Measurements from ENCODE around the gene ZNF804B.
"Not testable (repeated sequence)": the region's sequence is repeated elsewhere in the genome, so short reads cannot be mapped to it uniquely, and the experiment has no call there.

ZNF804B gene

GRCh38 chr7:89133819-89134218 lies 374.3 kb downstream of the ZNF804B start:
- no peaks in the 10 kb centered on the region for H3K4me1 Mint-ChIP-seq (ENCODE audit: low read depth)
- no peak for DNase-seq
- H3K36me3 Mint-ChIP-seq (ENCODE audit: low read depth): no peaks in the 10 kb centered on the region
- peaks cover 14% of the 10 kb centered on the region for H3K9me3 Mint-ChIP-seq
- H3K4me3 Mint-ChIP-seq: no peak overlapping the region
- H3K27me3 Mint-ChIP-seq: no peaks in the 10 kb centered on the region
- no peak overlapping the region for H3K27ac Mint-ChIP-seq

GRCh38 chr7:89145801-89146200 lies 386.3 kb downstream of the ZNF804B start:
- no peaks in the 10 kb centered on the region for H3K36me3 Mint-ChIP-seq (ENCODE audit: low read depth)
- peaks cover 6% of the 10 kb centered on the region for H3K9me3 Mint-ChIP-seq
- H3K27ac Mint-ChIP-seq: no peak overlapping the region
- no peak overlapping the region for H3K4me3 Mint-ChIP-seq
- no peaks in the 10 kb centered on the region for H3K4me1 Mint-ChIP-seq (ENCODE audit: low read depth)
- no peak for DNase-seq
- H3K27me3 Mint-ChIP-seq: no peaks in the 10 kb centered on the region

- H3K4me1 Mint-ChIP-seq (ENCODE audit: low read depth): no peaks in the 10 kb centered on the region
- no peaks in the 10 kb centered on the region for H3K27me3 Mint-ChIP-seq
- H3K4me3 Mint-ChIP-seq: no peak overlapping the region
- H3K9me3 Mint-ChIP-seq: no peaks in the 10 kb centered on the region
- no peak overlapping the region for H3K27ac Mint-ChIP-seq
- DNase-seq: no peak
- no peaks in the 10 kb centered on the region for H3K36me3 Mint-ChIP-seq (ENCODE audit: low read depth)
Measured at GRCh38 chr7:89160107-89160506, 400.6 kb downstream of the ZNF804B start.

- H3K27me3 Mint-ChIP-seq: no peaks in the 10 kb centered on the region
- no peak overlapping the region for H3K4me3 Mint-ChIP-seq
- H3K9me3 Mint-ChIP-seq: peaks cover 2% of the 10 kb centered on the region
- no peaks in the 10 kb centered on the region for H3K36me3 Mint-ChIP-seq (ENCODE audit: low read depth)
- H3K4me1 Mint-ChIP-seq (ENCODE audit: low read depth): no peaks in the 10 kb centered on the region
- no peak for DNase-seq
- H3K27ac Mint-ChIP-seq: no peak overlapping the region
Measured at GRCh38 chr7:89165421-89165820, 405.9 kb downstream of the ZNF804B start.

GRCh38 chr7:89170628-89171027 lies 411.1 kb downstream of the ZNF804B start:
- H3K27me3 Mint-ChIP-seq: no peaks in the 10 kb centered on the region
- DNase-seq: no peak
- peaks cover 16% of the 10 kb centered on the region for H3K9me3 Mint-ChIP-seq
- no peaks in the 10 kb centered on the region for H3K36me3 Mint-ChIP-seq (ENCODE audit: low read depth)
- no peak overlapping the region for H3K27ac Mint-ChIP-seq
- no peak overlapping the region for H3K4me3 Mint-ChIP-seq
- no peaks in the 10 kb centered on the region for H3K4me1 Mint-ChIP-seq (ENCODE audit: low read depth)

- H3K27ac Mint-ChIP-seq: no peak overlapping the region
- no peak overlapping the region for H3K4me3 Mint-ChIP-seq
- DNase-seq: no peak
- no peaks in the 10 kb centered on the region for H3K27me3 Mint-ChIP-seq
- peaks cover 13% of the 10 kb centered on the region for H3K9me3 Mint-ChIP-seq
- H3K4me1 Mint-ChIP-seq (ENCODE audit: low read depth): no peaks in the 10 kb centered on the region
- no peaks in the 10 kb centered on the region for H3K36me3 Mint-ChIP-seq (ENCODE audit: low read depth)
Measured at GRCh38 chr7:89182116-89182515, 422.6 kb downstream of the ZNF804B start.

- H3K36me3 Mint-ChIP-seq (ENCODE audit: low read depth): no peaks in the 10 kb centered on the region
- H3K27ac Mint-ChIP-seq: no peak overlapping the region
- H3K4me1 Mint-ChIP-seq (ENCODE audit: low read depth): no peaks in the 10 kb centered on the region
- no peak for DNase-seq
- H3K9me3 Mint-ChIP-seq: peaks cover 10% of the 10 kb centered on the region
- no peak overlapping the region for H3K4me3 Mint-ChIP-seq
- H3K27me3 Mint-ChIP-seq: no peaks in the 10 kb centered on the region
Measured at GRCh38 chr7:89183712-89184111, 424.2 kb downstream of the ZNF804B start.

GRCh38 chr7:89200758-89201157 lies 441.3 kb downstream of the ZNF804B start:
- no peaks in the 10 kb centered on the region for H3K36me3 Mint-ChIP-seq (ENCODE audit: low read depth)
- no peaks in the 10 kb centered on the region for H3K9me3 Mint-ChIP-seq
- no peaks in the 10 kb centered on the region for H3K27me3 Mint-ChIP-seq
- no peak overlapping the region for H3K27ac Mint-ChIP-seq
- H3K4me3 Mint-ChIP-seq: no peak overlapping the region
- no peaks in the 10 kb centered on the region for H3K4me1 Mint-ChIP-seq (ENCODE audit: low read depth)
- no peak for DNase-seq

- H3K27me3 Mint-ChIP-seq: no peaks in the 10 kb centered on the region
- no peak overlapping the region for H3K27ac Mint-ChIP-seq
- H3K36me3 Mint-ChIP-seq (ENCODE audit: low read depth): no peaks in the 10 kb centered on the region
- peaks cover 6% of the 10 kb centered on the region for H3K9me3 Mint-ChIP-seq
- H3K4me3 Mint-ChIP-seq: no peak overlapping the region
- DNase-seq: no peak
- H3K4me1 Mint-ChIP-seq (ENCODE audit: low read depth): no peaks in the 10 kb centered on the region
Measured at GRCh38 chr7:89223900-89224395, 464.4 kb downstream of the ZNF804B start.

- not testable (repeated sequence) for H3K9me3 Mint-ChIP-seq; H3K4me1 Mint-ChIP-seq (ENCODE audit: low read depth); DNase-seq; H3K36me3 Mint-ChIP-seq (ENCODE audit: low read depth); H3K27me3 Mint-ChIP-seq; H3K27ac Mint-ChIP-seq; H3K4me3 Mint-ChIP-seq
Measured at GRCh38 chr7:89228688-89229171, 469.2 kb downstream of the ZNF804B start.

- no peaks in the 10 kb centered on the region for H3K36me3 Mint-ChIP-seq (ENCODE audit: low read depth)
- H3K27me3 Mint-ChIP-seq: no peaks in the 10 kb centered on the region
- no peak for DNase-seq
- H3K27ac Mint-ChIP-seq: no peak overlapping the region
- peaks cover 4% of the 10 kb centered on the region for H3K4me1 Mint-ChIP-seq (ENCODE audit: low read depth)
- H3K9me3 Mint-ChIP-seq: no peaks in the 10 kb centered on the region
- H3K4me3 Mint-ChIP-seq: no peak overlapping the region
Measured at GRCh38 chr7:89238156-89238555, 478.7 kb downstream of the ZNF804B start.

GRCh38 chr7:89246196-89246595 lies 486.7 kb downstream of the ZNF804B start:
- peaks cover 9% of the 10 kb centered on the region for H3K9me3 Mint-ChIP-seq
- H3K4me3 Mint-ChIP-seq: no peak overlapping the region
- no peak overlapping the region for H3K27ac Mint-ChIP-seq
- no peaks in the 10 kb centered on the region for H3K4me1 Mint-ChIP-seq (ENCODE audit: low read depth)
- DNase-seq: no peak
- H3K36me3 Mint-ChIP-seq (ENCODE audit: low read depth): no peaks in the 10 kb centered on the region
- no peaks in the 10 kb centered on the region for H3K27me3 Mint-ChIP-seq

- DNase-seq: no peak
- no peak overlapping the region for H3K4me3 Mint-ChIP-seq
- no peaks in the 10 kb centered on the region for H3K4me1 Mint-ChIP-seq (ENCODE audit: low read depth)
- no peaks in the 10 kb centered on the region for H3K27me3 Mint-ChIP-seq
- peaks cover 9% of the 10 kb centered on the region for H3K9me3 Mint-ChIP-seq
- no peaks in the 10 kb centered on the region for H3K36me3 Mint-ChIP-seq (ENCODE audit: low read depth)
- H3K27ac Mint-ChIP-seq: no peak overlapping the region
Measured at GRCh38 chr7:89247207-89247606, 487.7 kb downstream of the ZNF804B start.

GRCh38 chr7:89259085-89259484 lies 499.6 kb downstream of the ZNF804B start:
- Mint-ChIP-seq H3K36me3 (ENCODE audit: low read depth) (no peaks in the 10 kb centered on the region), H3K27ac (no peak overlapping the region), H3K4me3 (no peak overlapping the region), H3K27me3 (no peaks in the 10 kb centered on the region), H3K4me1 (ENCODE audit: low read depth) (no peaks in the 10 kb centered on the region), H3K9me3 (no peaks in the 10 kb centered on the region)
- no peak for DNase-seq

- H3K4me3 Mint-ChIP-seq: no peak overlapping the region
- no peaks in the 10 kb centered on the region for H3K36me3 Mint-ChIP-seq (ENCODE audit: low read depth)
- H3K4me1 Mint-ChIP-seq (ENCODE audit: low read depth): no peaks in the 10 kb centered on the region
- H3K27ac Mint-ChIP-seq: no peak overlapping the region
- no peaks in the 10 kb centered on the region for H3K27me3 Mint-ChIP-seq
- no peaks in the 10 kb centered on the region for H3K9me3 Mint-ChIP-seq
- no peak for DNase-seq
Measured at GRCh38 chr7:89264126-89264525, 504.6 kb downstream of the ZNF804B start.

- Mint-ChIP-seq H3K9me3 (peaks cover 1% of the 10 kb centered on the region), H3K27ac (no peak overlapping the region), H3K36me3 (ENCODE audit: low read depth) (no peaks in the 10 kb centered on the region), H3K27me3 (no peaks in the 10 kb centered on the region), H3K4me3 (no peak overlapping the region), H3K4me1 (ENCODE audit: low read depth) (no peaks in the 10 kb centered on the region)
- no peak for DNase-seq
Measured at GRCh38 chr7:89265631-89266030, 506.1 kb downstream of the ZNF804B start.
